IPS-11a (cell line): Measurements from ENCODE around the gene OTOGL.
"Not testable (repeated sequence)": the region's sequence is repeated elsewhere in the genome, so short reads cannot be mapped to it uniquely, and the experiment has no call there.

Source experiments
- H3K4me3 ChIP-seq: one replicate; pipeline ENCODE4 v1.5.1; 2013; ENCODE audit warnings: low read depth, low read length, control low read depth

The OTOGL gene, protein sequence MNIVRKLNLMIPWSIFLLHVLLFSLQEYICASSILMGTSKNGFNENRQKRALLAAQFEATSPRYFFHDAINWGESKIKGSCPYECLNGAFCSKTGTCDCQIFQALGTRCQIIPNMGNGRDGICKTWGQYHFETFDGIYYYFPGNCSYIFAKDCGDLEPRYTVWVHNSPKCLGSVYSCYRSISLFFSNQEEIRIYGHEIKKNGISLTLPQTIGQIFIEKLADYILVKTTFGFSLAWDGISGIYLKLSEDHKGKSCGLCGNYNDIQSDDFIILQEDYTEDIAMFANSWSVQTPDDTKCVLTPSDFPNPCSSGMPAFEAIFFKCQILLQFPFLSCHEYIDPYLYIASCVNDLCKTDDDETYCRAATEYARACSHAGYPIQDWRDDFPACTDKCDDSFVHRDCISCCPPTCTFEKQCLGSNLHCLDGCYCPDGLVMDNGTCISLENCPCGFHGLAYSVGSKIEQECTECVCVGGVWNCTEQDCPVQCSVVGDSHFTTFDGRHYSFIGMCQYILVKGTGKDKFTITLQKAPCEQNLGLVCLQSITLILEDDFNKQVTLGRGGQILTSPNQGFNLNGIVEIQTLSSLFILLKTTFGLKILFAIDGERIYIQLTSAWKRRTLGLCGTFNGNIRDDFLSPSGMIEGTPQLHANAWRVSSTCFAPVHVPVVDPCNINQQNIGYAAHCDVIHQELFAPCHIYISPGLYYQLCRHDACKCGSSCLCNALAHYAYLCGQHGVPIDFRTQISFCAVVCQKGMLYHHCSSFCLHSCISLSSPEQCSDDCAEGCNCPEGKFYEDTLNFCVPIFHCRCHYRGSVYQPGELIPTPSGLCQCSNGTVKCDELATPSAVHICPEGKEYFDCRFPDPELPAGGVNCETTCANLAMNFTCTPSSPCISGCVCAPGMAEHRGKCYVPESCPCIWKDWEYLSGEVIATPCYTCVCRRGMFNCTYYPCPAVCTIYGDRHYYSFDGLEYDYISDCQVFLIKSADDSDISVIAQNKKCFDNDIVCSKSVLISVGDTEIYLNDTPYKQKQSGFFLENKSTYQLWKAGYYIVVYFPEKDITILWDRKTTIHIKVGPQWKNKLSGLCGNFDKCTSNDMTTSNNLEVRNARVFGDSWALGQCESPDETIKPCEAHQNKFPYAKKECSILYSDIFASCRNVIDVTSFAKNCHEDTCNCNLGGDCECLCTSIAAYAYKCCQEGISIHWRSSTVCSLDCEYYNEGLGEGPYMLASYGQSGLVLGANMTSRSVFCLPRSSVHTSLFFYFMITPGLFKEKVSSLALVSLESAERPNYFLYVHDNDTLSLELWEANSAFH (N-terminal part only)

DNA sequence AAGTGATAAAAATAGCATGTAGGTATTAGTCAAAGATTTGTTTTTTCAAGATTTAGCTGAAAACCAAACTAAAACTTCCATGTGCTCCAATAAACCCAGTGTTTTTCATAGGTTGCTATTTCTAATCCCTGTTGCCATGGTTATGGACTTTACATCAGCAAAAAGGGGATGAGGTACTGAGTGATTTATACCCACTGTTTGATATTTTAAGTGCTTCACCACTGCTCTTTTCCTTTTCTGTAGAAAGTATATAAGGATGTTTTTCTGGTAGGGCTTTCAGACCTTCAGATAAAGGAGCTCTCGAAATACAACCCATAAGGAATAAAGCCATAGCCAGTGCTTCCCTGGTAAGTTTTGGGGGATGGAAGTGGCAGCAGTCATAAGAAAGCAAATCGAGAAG lies at the start of gene OTOGL:
OTOGL (plus strand) TSS at position 279 of the 400 bp plus-strand sequence. CDS start 109,895 bp downstream, outside the sequence.
- H3K4me3 ChIP-seq: no peak within 1 kb of the TSS

DNA sequence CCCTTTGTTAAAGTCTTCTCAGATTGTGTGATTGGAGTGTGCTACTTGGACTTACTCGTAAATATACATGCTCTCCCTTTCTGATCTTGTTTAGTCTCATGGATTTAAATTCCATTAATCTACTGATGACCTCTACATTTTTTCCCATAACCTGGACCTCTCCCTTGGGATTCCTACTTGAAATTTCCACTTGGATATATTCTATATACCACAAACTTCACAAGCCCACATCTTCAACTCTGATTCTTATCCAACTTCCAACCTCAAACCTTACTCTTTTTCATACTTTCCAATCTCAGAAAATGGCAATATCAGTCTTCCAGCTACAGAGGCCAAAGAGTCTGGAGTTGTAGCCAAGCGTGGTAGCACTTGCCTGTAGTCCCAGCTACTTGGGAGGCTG lies 49.1 kb upstream of the OTOGL start:
- H3K4me3 ChIP-seq: no peak overlapping the region

DNA sequence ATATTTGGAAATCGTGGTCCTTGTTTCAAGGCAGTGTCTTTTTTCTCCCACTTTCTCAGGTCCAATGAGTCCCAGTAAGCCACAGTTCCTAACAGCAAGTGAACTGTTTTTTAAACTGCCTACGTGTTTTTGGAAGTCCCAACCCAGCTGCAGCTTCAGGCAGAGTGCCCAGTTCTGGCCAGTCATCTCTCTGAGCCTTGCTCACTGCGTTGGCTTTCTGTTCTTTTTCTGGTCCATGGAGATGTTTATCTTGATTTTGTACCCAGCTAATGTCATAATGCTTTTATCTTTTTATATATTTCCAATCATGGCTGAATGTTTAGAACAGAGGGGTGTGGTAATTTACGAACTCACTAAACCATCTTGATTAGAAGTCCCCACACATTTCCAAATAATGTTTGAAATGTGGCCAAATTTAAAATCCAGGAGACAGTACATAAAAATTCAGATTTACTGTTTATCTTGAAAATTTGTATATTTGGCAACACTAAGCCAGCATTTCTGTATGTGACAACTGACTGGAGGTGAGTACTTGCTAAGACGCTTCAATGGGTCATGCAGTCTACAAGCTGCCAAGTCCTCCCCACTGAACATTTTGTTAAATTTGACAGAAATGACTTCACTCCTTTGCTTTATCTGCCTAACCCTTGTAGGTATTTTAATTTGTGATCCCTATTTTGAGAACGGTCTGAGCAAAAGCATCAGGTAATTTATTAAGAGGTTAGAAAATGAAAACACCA lies 46.1 kb upstream of the OTOGL start:
- H3K4me3 ChIP-seq: no peak overlapping the region

DNA sequence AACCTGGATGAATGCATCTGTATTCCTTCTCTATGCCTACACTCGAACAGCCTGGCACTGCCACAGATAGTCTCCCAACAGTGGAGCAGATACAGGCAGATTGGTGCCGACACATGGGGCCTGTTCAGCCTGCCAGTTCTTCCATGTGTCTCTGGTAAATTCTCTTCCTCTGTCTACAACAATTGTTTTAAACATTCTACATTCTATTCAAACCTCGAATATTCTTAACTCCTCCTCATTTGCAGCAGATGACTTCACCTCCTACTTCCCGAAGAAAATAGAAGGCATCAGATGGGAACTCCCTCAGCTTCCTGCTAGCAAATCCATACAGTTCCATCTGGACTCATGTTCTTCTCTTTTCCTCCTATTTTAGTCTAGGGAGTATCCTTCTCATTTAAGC lies 43.1 kb upstream of the OTOGL start:
- no peak overlapping the region for H3K4me3 ChIP-seq

DNA sequence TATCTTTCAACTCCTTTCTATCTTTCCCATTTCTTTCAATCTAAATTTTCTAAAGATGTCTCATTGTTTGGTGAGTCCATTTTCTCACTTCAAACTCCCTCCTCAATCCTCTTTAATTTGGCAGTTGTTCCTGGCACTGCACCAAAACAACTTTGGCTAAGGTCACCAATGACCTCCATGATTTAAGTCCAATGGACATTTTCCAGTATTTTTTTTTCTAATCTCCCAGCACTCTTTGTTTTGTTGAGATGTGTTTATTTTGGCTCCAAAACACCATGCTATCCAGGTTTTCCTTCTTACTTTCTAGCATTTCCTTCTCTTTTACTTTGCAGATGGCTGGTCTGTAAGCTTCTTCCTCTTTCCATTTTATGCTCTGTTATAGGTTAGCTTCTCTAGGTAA lies 42.5 kb upstream of the OTOGL start:
- H3K4me3 ChIP-seq: no peak overlapping the region

DNA sequence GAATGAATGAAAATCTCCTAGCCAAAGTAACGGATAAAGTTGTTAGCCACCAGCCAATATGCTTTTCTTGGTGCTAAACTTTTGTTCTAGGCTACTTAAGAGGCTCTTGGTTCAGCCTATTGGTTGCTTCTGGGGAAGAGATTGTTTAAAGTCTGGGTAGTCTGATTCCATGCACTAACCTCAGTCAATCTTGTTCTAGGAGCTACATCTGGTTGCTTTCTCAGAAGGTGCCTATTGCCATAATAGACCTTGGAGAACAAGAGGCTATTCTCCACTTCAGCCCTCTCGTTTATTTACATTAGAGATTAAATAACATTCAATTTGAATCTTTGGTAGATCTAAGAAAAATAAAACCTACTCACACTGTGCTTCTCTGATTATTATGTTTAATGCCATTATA lies 40.8 kb upstream of the OTOGL start:
- H3K4me3 ChIP-seq: no peak overlapping the region

DNA sequence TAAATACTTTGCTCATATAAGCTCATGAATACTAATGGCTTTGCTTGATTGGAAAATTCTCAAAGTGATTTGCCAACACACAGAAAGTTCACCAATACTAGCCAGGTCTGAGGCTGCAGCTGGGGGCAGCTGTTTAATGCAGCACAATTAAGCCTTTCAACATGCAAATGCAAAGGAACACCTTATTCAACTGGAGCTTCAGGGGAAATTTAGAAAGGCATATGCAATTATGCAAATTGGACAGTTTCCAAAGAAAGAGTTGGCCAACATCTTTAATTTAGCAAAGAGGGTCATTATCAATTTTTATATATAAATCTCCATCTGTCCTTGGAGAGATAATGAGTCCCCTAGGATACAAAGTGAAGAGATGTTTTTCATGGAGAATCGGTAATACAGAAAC lies 40.2 kb upstream of the OTOGL start:
- H3K4me3 ChIP-seq: no peak overlapping the region

DNA sequence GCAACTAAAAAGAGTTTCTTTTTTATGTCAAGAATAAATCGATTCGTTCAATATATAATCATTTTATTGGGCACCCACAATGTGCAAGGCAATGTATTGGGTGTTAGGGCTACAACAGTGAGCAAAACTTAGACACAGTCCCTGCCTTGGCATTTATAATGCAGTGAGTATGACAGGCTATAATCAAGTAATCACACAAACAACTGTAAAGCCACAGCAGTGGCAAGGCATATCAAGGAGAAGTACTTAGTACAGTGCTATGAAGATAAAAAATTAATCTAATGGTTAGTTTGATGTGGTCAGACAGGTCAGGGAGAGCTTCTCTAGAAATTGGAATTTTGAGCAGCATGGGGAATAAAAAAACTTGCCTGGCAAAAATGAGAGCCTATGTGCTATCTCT lies 39.5 kb upstream of the OTOGL start:
- no peak overlapping the region for H3K4me3 ChIP-seq

DNA sequence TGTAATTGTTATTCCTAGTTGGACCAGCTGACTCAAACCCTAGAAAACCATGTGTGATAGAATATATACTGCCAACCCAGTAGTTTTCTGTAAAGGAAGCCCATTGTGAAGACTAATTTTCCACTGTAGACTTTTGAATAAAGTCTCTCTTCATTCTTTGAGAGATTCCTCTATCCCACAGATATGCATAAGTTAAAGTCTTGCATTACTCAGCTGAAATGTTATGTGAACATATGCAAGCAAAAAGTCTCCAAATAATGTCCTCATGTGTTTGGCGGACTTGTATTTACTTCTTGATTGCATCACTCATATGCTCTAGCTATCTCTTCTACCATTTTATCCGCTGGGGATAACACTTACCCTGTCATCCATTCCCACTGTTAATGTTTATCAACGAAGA lies 35.1 kb upstream of the OTOGL start:
- H3K4me3 ChIP-seq: no peak overlapping the region

DNA sequence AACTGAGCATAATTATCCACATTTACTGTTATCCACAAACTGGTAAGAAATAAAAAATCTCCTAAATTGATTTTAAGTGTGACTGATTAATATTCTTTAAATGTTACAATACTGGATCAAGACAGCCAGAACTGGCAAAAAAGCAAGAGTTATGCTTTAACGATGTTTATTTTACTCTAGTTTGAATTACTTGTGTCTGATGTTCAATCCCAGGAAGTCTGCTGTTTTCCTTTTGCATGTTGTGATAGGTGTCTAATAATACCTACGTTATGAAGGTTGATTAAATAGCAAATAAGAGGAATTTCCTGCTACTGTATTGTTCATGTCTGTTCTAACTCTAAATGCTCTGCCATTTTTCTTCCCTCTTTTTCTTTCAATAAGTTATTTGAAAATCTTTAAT lies 34.4 kb upstream of the OTOGL start:
- H3K4me3 ChIP-seq: no peak overlapping the region

DNA sequence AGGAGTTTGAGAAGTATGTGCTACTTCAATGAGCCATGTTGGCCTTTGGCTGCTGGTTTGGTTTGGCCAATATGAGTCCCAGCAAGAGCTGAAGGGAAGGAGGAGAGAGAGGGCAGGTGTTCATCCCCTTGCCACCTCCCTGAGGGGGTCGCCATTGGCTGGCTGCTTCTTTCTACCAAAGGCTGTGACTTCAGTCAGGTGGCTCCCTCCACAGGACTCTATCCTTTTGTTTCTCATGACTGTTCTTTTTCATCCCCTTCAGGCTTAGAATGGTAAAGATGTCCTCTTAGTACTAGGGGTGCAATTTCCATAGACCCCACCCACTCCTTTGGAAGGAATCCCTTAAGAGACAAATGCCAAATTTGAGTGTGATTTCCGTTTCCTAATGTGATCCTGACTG lies 31.2 kb upstream of the OTOGL start:
- H3K4me3 ChIP-seq: no peak overlapping the region

DNA sequence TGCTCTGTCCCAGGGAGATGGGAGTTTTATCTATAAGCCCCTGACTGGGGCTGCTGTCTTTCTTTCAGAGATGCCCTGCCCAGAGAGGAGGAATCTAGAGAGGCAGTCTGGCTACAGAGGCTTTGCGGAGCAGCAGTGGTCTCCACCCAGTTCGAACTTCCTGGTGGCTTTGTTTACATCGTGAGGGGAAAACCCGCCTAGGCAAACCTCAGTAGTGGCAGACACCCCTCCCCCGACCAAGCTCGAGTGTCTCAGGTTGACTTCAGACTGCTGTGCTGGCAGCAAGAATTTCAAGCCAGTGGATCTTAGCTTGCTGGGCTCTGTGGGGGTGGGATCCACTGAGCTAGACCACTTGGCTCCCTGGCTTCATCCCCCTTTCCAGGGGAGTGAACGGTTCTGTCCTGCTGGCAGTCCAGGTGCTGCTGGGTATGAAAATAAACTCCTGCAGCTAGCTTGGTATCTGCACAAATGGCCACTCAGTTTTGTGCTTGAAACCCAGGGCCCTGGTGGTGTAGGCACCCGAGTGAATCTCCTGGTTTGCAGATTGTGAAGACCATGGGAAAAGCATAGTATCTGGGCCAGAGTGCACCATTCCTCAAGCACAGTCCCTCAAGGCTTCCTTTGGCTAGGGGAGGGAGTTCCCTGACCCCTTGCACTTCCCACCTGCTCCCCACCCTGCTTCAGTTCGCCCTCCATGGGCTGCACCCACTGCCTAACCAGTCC lies 15.3 kb upstream of the OTOGL start:
- not testable (repeated sequence) for H3K4me3 ChIP-seq

DNA sequence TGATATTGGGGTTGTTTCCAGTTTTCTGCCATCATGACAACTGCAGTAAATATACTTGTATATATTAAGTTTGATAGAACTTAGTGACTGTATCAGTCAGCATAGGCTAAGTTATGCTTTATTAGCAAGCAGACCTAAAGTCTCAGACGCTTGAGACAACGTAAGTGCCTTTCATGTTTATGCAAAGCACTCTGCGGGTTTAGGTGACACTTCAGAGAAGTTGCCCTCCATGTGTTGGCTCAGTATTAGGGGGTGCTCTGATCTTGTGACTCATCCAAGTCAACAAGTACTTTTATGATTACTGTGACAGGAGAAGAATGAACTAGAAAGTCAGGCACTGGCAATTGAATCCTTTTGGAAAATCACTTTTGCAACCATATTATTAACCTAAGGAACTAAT lies 13.3 kb upstream of the OTOGL start:
- no peak overlapping the region for H3K4me3 ChIP-seq

DNA sequence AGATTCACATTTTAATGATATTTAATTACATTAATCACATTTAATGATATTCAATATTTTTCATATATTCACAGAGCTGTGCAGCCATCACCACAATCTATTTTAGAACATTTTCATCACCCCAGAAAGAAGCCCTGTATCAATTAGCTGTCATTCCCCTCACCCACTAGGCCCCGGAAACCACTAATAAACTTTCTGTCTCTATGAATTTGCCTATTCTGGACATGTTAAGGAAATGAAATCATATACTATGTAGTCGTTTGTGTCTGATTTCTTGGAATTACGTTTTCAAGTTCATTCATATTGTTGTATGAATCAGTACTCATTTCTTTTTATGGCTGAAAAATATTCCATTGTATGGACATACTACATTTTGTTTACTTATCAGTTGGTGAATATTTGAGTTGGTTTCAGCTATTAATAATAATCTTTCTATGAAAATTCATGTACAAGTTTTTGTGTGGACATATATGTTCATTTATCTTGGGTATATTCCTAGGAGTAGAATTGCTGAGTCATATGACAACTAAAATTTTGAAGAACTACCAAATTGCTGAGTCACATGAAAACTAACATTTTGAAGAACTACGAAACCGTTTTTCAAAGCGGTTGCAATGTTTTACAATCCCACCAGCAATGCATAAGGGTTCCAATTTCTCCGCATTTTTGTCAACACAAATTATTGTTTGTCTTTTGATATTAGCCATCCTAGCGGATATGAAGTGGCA lies 11.7 kb upstream of the OTOGL start:
- no peak overlapping the region for H3K4me3 ChIP-seq

DNA sequence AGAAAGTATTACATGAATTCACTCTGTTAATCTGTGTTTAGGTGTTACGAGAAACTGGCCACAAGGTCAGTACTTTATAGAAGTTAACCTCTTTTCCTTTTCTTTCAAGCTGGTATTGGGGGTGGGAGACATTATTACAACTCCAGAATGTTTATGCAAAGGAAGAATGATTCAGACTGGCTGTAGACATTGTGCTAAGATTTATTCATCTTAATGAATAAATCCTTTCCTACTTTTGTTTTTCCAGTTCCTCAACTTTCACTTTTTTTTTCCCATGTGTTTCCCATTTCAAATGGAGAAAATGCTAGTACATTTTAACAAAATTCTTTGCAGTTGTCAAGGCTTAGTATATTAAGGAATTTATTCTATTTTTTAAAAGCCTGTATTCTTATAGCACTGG lies 1.3 kb downstream of the OTOGL start:
- no peak overlapping the region for H3K4me3 ChIP-seq

DNA sequence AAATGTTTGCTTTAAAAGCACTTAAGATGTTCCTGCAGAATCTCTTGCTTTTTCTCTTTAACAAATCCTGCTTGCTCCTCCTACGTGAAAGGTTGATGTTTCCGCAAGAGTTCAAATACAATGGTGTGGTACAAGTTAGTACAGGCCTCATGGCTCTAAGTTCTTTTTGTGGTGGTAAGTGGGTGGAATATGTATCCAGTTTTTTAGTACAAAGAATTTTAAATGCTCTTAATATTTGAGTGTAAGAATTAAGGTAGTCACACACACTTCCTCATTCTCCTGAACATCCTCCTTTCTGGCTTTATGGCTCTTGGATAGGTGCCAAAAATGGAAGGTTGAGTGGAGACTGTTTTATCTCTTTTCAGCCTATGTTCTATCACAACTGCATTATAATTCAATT lies 1.8 kb downstream of the OTOGL start:
- no peak overlapping the region for H3K4me3 ChIP-seq

DNA sequence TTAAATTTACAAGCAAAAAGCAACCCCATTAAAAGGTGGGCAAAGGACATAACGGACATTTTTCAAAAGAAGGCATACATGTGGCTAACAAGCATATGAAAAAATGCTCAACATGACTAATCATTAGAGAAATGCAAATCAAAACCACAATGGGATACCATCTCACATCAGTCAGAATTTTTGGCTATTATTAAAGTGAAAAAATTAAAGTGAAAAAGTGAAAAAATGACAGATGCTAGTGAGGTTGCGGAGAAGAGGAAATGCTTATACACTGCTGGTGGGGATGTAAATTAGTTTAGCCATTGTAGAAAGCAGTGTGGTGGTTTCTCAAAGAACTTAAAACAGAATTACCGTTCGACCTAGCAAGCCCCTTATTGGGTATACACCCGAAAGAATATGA lies 7.9 kb downstream of the OTOGL start:
- no peak overlapping the region for H3K4me3 ChIP-seq

DNA sequence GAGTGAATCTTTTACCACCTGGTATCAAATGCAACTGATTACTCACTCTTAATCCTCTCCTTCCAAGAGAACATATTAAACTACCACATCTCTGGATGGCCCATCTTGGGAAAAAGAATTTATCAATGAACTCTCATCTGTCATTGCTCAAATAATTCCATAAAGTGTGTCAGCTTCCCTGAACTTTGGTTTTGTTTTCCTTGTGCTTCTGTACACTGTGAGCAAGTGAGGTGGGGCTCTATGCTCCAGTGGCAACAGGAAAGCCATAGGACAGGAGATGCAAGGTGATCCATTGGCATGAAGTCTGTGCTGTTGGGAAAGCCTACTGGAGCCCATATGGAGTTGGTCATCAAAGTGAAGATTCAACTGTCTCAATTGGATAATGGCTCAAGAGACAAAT lies 17.4 kb downstream of the OTOGL start:
- H3K4me3 ChIP-seq: no peak overlapping the region

DNA sequence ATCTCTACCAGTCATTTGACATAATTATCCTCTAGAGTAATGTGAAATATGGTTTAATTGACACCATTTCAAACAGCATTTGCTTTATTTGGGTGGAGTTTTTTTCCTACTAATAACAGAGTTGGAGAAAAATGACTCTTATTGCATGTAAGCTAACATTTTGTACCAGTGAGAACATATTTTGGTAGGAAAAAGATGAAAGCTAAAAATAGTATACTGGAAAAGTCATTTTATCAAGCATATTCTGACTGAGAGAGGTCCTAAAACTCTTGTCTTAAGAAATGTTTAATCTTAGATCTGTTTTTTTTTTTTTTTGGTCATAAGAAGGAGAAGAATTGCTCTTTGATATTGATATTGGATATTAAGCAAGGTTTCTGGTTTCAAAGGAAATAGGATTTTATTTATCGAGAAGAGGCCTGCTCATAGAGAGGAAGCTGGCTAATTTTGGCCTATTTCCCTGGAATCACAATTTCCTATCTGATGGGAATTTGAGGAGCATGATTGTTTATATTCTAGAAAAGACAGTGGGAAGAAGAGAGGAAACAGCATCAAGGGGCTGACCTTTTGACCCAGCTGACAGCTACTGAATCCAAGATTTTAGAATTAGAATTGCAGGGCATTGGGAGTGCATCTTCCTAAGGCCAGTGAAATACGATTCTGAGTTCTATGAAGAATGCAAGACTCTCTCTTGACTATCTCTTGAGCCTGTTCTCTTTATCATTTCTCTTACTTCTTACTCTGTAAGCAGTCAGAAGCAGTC lies 19.4 kb downstream of the OTOGL start:
- no peak overlapping the region for H3K4me3 ChIP-seq
